SK-MEL-5 (cell line): ENCODE data around the gene BNC2. TPM values are rescaled to one million over a fixed set of nuclear protein-coding genes. Genes with fewer than 3 reads are reported as not detected.

Experiments
- DNase-seq: peaks from one replicate; pipeline ENCODE4 v3.0.0-alpha.2; 2016; ENCODE audit warnings: low read depth, low spot score
- in situ Hi-C: cut with HindIII; loops from 2 replicates; pipeline ENCODE4 v1.10.0; 2016; ENCODE audit warnings: low sequenced_read_pairs, high pct_unique_total_duplicates, low pct_unique_long_range_greater_than_20kb
- total RNA-seq: library from RNA; depleted of rRNA; stranded (reverse); fragments of >200 nt; shearing (Covaris generic); gene quantifications from 2 replicates; pipeline ENCODE4 v1.2.3, GENCODE V29; 2014

Gene BNC2
- total RNA-seq, 1 experiment from 2014 or later, result 23.5 TPM

GRCh38 chr9:16401701-16402100 lies 468.8 kb downstream of the BNC2 start:
- in situ Hi-C loops, result no loop called here
- no peak for DNase-seq

GRCh38 chr9:16398691-16399090 lies 471.8 kb downstream of the BNC2 start:
- DNase-seq, result no peak
- in situ Hi-C loops, result no loop called here

- in situ Hi-C loops, result no loop called here
- DNase-seq, result no peak
Observed at GRCh38 chr9:16396389-16396788, 474.1 kb downstream of the BNC2 start.

- in situ Hi-C loops, result no loop called here
- no peak for DNase-seq
Observed at GRCh38 chr9:16391369-16391768, 479.1 kb downstream of the BNC2 start.

- DNase-seq, result no peak
Observed at GRCh38 chr9:16387382-16387781, 483.1 kb downstream of the BNC2 start.

GRCh38 chr9:16386827-16387077 lies 483.7 kb downstream of the BNC2 start:
- in situ Hi-C loops, result no loop called here
- no peak for DNase-seq

More at GRCh38 chr9:16387382-16387781, 483.1 kb downstream of the BNC2 start:
- in situ Hi-C loops, result no loop called here

- no peak for DNase-seq
- in situ Hi-C loops, result no loop called here
Observed at GRCh38 chr9:16386007-16386826, 484.3 kb downstream of the BNC2 start.

- in situ Hi-C loops, result no loop called here
- DNase-seq, result no peak
Observed at GRCh38 chr9:16385590-16385989, 484.9 kb downstream of the BNC2 start.

- in situ Hi-C loops, result no loop called here
- no peak for DNase-seq
Observed at GRCh38 chr9:16384993-16385392, 485.5 kb downstream of the BNC2 start.

GRCh38 chr9:16377311-16377710 lies 493.2 kb downstream of the BNC2 start:
- DNase-seq, result no peak
- in situ Hi-C loops, result no loop called here

- DNase-seq, result no peak
- in situ Hi-C loops, result no loop called here
Observed at GRCh38 chr9:16371306-16371705, 499.2 kb downstream of the BNC2 start.

GRCh38 chr9:16370647-16371046 lies 499.8 kb downstream of the BNC2 start:
- in situ Hi-C loops, result no loop called here
- no peak for DNase-seq

GRCh38 chr9:16369427-16369826 lies 501.0 kb downstream of the BNC2 start:
- no peak for DNase-seq
- in situ Hi-C loops, result no loop called here

GRCh38 chr9:16368237-16369087 lies 502.0 kb downstream of the BNC2 start:
- in situ Hi-C loops, result no loop called here

GRCh38 chr9:16367605-16368231 lies 502.8 kb downstream of the BNC2 start:
- in situ Hi-C loops, result no loop called here
- DNase-seq, result no peak

More at GRCh38 chr9:16368237-16369087, 502.0 kb downstream of the BNC2 start:
- DNase-seq, result no peak

GRCh38 chr9:16364347-16364746 lies 506.1 kb downstream of the BNC2 start:
- DNase-seq, result no peak
- in situ Hi-C loops, result no loop called here

GRCh38 chr9:16363916-16364315 lies 506.6 kb downstream of the BNC2 start:
- in situ Hi-C loops, result no loop called here
- no peak for DNase-seq

- in situ Hi-C loops, result no loop called here
Observed at GRCh38 chr9:16363073-16363781, 507.2 kb downstream of the BNC2 start.

More at GRCh38 chr9:16363073-16363781, 507.2 kb downstream of the BNC2 start:
- DNase-seq, result no peak
